Measurements from ENCODE around the gene ERG. TPM values are rescaled to one million over a fixed set of nuclear protein-coding genes. Genes with fewer than 3 reads are reported as not detected.

ERG gene
- total and polyA plus RNA-seq, 4 donors, result 8.6 to 30.3 (median 21.0) TPM

DNA sequence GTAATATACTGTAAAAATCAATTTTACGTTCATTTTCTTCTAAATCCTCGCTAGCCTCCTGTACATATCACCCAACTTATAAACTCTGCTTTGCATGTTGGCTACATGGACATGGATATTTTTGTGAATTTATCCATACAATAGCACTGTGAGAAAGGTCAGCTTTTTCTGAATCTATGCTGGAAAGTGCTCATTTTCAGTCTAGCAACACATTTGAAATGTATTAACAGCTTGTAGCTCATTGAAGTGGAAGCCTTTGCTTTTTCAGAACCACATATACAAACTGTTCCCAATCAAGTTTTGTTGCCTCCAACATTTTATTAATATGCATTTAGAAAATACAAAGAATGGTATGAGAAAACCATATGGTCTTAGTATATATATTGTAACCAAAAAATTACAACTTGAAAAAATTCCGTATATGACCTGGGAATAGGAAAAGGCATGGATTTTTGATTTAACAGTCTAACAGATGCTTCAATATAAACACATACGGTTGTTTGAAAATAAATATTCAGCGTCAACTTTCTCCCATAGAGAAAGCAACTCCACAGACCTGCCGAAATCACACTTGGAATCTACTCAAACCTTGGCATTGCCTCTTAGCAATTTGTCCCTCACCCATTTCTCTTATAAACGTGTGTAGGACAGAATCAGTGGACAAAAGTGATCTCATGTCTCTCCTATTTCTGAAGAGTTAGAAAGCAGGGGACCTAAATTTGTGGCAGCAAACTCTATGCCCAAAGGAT, 112.7 kb downstream of the ERG start:
- TF ChIP-seq, protein P1, sequence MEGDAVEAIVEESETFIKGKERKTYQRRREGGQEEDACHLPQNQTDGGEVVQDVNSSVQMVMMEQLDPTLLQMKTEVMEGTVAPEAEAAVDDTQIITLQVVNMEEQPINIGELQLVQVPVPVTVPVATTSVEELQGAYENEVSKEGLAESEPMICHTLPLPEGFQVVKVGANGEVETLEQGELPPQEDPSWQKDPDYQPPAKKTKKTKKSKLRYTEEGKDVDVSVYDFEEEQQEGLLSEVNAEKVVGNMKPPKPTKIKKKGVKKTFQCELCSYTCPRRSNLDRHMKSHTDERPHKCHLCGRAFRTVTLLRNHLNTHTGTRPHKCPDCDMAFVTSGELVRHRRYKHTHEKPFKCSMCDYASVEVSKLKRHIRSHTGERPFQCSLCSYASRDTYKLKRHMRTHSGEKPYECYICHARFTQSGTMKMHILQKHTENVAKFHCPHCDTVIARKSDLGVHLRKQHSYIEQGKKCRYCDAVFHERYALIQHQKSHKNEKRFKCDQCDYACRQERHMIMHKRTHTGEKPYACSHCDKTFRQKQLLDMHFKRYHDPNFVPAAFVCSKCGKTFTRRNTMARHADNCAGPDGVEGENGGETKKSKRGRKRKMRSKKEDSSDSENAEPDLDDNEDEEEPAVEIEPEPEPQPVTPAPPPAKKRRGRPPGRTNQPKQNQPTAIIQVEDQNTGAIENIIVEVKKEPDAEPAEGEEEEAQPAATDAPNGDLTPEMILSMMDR (IDR thresholded peaks at IDR 0.05; ENCODE audit: control extremely low read depth, extremely low read depth), result no peak
- Histone ChIP-seq H3K9ac (ENCODE audit: insufficient read depth in 1 of 2, low read length in 2 of 2) (no peak overlapping the region), H3K27ac (ENCODE audit: low read depth in 1 of 2, low read length in 1 of 2) (no peak overlapping the region), H3K27me3 (ENCODE audit: control insufficient read depth in 3 of 3, insufficient read depth in 3 of 3, low read length in 2 of 3) (no peaks in the 10 kb centered on the region), H3K4me3 (no peak overlapping the region), H3K4me1 (ENCODE audit: control insufficient read depth in 5 of 5, insufficient read depth in 5 of 5, low read length in 5 of 5) (peaks cover 0 to 5% (median 0%) of the 10 kb centered on the region in 5 donors), H3K9me3 (ENCODE audit: control insufficient read depth in 4 of 4, insufficient read depth in 3 of 4, low read length in 3 of 4) (peaks cover 0 to 2% (median 0%) of the 10 kb centered on the region in 4 donors), H3K36me3 (ENCODE audit: control insufficient read depth in 4 of 4, insufficient read depth in 4 of 4, low read length in 4 of 4) (peaks cover 0 to 10% (median 0%) of the 10 kb centered on the region in 4 donors)
- ATAC-seq (ENCODE audit: insufficient read depth, low FRiP score) (no peak), DNase-seq (no peak)
- 83 to 84% methylated on average over 7 of the region's 7 CpGs for WGBS, 2 donors

DNA sequence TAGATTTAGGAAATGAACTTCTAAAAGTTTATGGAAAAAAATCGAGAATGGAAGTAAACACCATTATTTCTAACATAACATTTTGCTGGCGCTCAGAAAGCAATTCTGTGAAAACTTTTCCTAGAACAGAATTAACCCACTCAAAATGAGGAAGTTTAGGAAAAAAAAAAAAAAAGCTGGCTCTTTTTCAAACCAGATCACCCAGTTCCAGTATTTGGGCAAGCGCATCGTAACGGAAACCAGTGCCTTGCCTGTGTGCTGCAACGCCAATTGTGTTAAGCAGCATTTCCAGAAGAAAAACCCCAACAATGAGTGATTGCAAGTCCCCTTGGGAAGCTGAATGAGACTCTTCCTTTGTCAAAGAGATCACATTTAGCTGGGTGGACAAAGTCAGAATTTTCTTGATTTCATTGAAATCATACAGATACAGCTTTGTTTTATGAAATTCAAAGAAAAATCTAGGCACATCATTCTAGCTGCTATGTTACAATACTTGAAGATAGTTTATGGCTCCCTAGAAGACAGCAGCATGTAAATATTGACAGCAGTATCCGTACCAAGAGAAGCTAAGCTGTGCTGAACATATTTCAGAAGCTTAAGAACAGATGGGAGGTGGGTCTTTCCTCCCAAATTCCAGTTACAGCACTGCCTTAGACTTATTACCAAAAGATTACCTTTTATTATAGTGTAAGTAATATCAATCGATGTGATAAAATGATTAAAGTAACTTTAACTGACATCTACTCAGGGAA, 113.4 kb downstream of the ERG start:
- TF ChIP-seq, protein P1 (IDR thresholded peaks at IDR 0.05; ENCODE audit: control extremely low read depth, extremely low read depth), result no peak
- 36 to 54% methylated on average over 8 of the region's 8 CpGs for WGBS, 2 donors
- no peaks in the 10 kb centered on the region for H3K27me3 ChIP-seq (ENCODE audit: control insufficient read depth in 3 of 3, insufficient read depth in 3 of 3, low read length in 2 of 3)
- no peak overlapping the region for H3K9ac ChIP-seq (ENCODE audit: insufficient read depth in 1 of 2, low read length in 2 of 2)
- peaks cover 0 to 5% (median 0%) of the 10 kb centered on the region in 5 donors for H3K4me1 ChIP-seq (ENCODE audit: control insufficient read depth in 5 of 5, insufficient read depth in 5 of 5, low read length in 5 of 5)
- no peak for DNase-seq
- H3K4me3 ChIP-seq, result no peak overlapping the region
- ATAC-seq (ENCODE audit: insufficient read depth, low FRiP score), result no peak
- H3K27ac ChIP-seq (ENCODE audit: low read depth in 1 of 2, low read length in 1 of 2), result no peak overlapping the region
- H3K36me3 ChIP-seq (ENCODE audit: control insufficient read depth in 4 of 4, insufficient read depth in 4 of 4, low read length in 4 of 4), result peaks cover 0 to 10% (median 0%) of the 10 kb centered on the region in 4 donors
- H3K9me3 ChIP-seq (ENCODE audit: control insufficient read depth in 4 of 4, insufficient read depth in 3 of 4, low read length in 3 of 4), result peaks cover 0 to 2% (median 0%) of the 10 kb centered on the region in 4 donors

DNA sequence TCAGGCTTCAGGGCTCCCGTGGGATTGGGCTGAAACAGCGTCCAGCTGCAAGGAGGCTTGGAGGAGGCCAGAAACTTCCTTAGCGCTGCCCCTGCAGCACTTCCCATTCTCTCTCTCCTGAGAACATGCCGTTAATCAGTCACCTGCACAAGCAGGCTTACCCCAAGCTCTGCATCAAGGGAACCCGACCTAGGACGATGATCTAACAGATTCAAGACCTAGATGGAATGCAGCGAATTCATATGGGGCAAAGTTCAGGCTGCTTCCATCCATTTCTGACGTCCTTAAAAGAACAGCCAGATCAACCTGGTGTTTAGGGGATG, 114.1 kb downstream of the ERG start:
- TF ChIP-seq, protein P1 (IDR thresholded peaks at IDR 0.05; ENCODE audit: control extremely low read depth, extremely low read depth), result no peak
- H3K4me1 ChIP-seq (ENCODE audit: control insufficient read depth in 5 of 5, insufficient read depth in 5 of 5, low read length in 5 of 5), result peaks cover 0 to 5% (median 0%) of the 10 kb centered on the region in 5 donors
- peaks cover 0 to 10% (median 0%) of the 10 kb centered on the region in 4 donors for H3K36me3 ChIP-seq (ENCODE audit: control insufficient read depth in 4 of 4, insufficient read depth in 4 of 4, low read length in 4 of 4)
- WGBS, 2 donors, result 30 to 43% methylated on average over 8 of the region's 8 CpGs
- ATAC-seq (ENCODE audit: insufficient read depth, low FRiP score), result no peak
- no peak for DNase-seq
- H3K9ac ChIP-seq (ENCODE audit: insufficient read depth in 1 of 2, low read length in 2 of 2), result no peak overlapping the region
- H3K9me3 ChIP-seq (ENCODE audit: control insufficient read depth in 4 of 4, insufficient read depth in 3 of 4, low read length in 3 of 4), result peaks cover 0 to 2% (median 0%) of the 10 kb centered on the region in 4 donors
- H3K4me3 ChIP-seq, result no peak overlapping the region
- no peak overlapping the region for H3K27ac ChIP-seq (ENCODE audit: low read depth in 1 of 2, low read length in 1 of 2)
- H3K27me3 ChIP-seq (ENCODE audit: control insufficient read depth in 3 of 3, insufficient read depth in 3 of 3, low read length in 2 of 3), result no peaks in the 10 kb centered on the region
